GM08714 (cell line): ENCODE data around the gene WNK3.

ENCODE experiments used
- H3K4me3 ChIP-seq: fragments of 200-500 bp; sonication (Bioruptor generic); 2 replicates; pipeline ENCODE4 v1.5.1; 2014; ENCODE audit warnings: mild to moderate bottlenecking, low read length, inconsistent platforms
- ZNF274 ChIP-seq: IDR thresholded peaks from 2 replicates; pipeline ENCODE4 v1.6.1; 2012; ENCODE audit warnings: mild to moderate bottlenecking, low read depth, low read length

The WNK3 gene

GRCh38 chrX:54157561-54157960 is 200.3 kb downstream of the WNK3 start:
- no peak for TF ChIP-seq ZNF274
- H3K4me3 ChIP-seq = no peak overlapping the region
